ENCODE data around the gene LPIN1.

LPIN1 gene

GRCh38 chr2:11876889-11877288 is 130.5 kb downstream of the LPIN1 start:
- intact Hi-C loops (cut with DNase I; ENCODE audit: low total_unique reads), result no loop called here
- TF ChIP-seq CTCF (IDR thresholded peaks at IDR 0.05), result no peak
- H3K36me3 ChIP-seq, result no peaks in the 10 kb centered on the region

More at GRCh38 chr2:11876889-11877288, 130.5 kb downstream of the LPIN1 start:
- no peak overlapping the region for H3K4me3 ChIP-seq
- no peak overlapping the region for H3K27ac ChIP-seq
- no peak for DNase-seq
- no peaks in the 10 kb centered on the region for H3K27me3 ChIP-seq
- H3K4me1 ChIP-seq, result no peaks in the 10 kb centered on the region
- H3K9me3 ChIP-seq, result no peaks in the 10 kb centered on the region

Data from tibial artery (tissue), 4 donors.